Endothelial cell of hepatic sinusoid (primary cell): Measurements from ENCODE around the gene CCNL2.

ENCODE experiments used
- in situ Hi-C: cut with HindIII; loops from 2 replicates; pipeline ENCODE4 v1.10.0; 2017; ENCODE audit warnings: low sequenced_read_pairs

CCNL2 gene

DNA sequence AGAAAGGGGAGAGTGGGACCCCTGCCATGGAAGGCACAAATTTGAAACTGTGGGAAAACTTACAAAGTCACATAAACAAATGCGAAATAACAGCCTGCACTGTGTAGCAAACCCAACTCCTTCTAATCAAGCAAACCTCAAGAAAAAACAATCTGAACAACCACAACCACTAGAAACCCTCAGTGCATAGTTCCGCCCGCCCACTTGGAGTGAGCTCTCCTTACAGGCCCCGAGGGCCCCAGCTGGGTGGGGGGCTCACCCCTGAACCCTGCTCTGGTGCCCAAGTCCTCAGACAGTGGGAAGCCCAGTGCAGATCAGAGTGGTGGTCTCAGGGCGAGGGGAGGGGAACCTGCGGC, 39.8 kb downstream of the CCNL2 start:
- in situ Hi-C loops = no loop called here

DNA sequence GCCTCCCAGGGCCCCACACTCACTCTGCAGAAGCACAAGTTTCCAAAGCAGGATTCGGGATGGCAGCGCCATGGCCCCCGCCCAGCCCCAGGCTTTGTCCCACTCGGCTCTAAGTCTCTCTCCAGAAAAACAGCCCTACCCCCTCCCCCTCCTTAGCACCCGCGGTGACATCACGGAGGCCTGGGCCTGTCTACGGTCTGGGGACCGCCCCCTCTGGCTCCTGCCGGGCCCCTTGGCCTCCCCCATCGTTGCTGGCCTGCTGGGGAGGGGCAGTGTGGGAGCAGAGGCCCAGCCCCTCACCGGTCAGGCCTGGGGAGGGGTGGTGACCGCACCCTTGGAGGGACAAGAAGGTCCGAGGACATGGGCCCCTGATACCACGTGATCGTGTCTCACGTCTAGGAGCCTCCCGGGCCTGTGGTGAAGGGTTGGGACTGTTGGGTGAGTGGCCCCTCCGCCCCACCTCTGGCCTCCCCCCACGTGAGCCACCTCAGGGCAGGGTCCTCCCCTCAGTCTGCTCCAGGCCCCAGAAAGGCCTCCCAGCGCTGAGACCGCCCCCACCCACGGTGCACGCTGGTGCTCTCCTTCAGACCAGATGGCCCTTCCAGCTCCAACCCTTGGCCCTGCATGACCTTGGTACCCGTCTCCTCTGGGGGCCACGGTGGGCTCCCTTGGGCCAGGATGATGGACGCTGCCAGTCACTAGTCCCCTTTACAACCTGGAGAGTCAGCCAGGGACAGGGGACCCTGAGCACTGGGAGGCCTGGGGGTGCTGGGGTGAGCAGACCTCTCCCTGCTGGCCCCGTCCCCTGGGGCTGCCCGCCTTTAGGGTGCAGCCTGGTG, 40.5 kb downstream of the CCNL2 start, which contains the start of gene MXRA8:
Gene MXRA8 (minus strand): TSS at position 123 of the 839 bp plus-strand sequence. CDS start 51 bp downstream, at position 72.
- in situ Hi-C loops = no loop called here

DNA sequence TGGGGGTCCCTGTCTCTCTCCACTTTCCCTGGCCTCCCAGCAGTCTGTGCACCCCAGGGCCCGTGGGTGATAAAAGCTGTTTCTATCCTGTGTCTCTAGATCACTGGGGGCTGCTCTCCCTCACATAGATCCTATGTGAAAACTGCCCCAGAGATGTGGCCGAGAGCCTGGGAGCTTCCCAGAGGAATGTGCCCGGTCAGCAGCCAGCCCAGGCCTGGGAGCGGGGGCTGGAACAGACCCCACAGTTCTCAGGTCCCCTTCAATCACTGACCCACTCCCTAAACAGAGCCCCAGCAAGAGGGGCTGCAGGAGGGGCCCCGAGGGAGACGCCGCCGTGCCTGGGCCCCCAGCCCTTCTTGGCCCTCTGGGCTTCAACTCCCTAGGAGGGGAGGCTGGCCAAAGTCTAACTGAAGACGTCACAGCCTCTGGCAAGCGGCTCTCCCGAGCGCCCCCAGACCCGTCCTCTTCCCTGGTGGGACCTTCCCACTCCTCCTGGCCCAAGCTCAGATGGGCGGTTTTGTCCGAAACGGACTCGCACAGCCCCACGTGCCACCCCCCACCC, 41.2 kb downstream of the CCNL2 start:
- in situ Hi-C loops = no loop called here

DNA sequence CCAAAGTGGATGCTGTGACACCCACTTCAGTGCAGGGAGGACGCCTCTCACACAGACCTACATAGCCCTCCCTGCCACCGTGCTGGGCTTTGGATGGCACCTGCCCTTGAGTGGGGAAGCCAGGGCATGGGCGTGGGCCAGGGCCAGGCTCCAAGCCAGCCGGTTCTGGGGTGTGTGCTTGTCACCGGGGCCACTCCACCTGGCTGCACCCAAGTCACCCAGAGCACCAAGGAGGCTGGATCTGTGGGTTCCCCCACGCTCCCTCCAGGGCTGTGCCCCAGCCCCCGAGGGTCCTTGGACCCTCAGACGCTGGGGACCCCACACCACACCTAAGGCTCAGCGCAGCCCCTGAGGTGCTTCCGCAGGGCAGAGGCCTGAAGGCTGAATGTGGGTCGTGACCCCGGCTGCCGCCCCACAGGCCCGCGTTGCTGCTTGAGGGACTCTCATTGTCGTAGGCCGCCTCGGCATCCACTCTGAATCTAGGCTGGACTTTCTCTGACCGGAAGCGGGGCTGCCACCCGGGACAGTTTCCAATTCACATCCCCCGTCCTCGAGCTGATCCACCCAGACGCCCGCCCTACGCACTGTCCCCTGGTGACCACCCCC, 42.2 kb downstream of the CCNL2 start:
- in situ Hi-C loops = no loop called here

DNA sequence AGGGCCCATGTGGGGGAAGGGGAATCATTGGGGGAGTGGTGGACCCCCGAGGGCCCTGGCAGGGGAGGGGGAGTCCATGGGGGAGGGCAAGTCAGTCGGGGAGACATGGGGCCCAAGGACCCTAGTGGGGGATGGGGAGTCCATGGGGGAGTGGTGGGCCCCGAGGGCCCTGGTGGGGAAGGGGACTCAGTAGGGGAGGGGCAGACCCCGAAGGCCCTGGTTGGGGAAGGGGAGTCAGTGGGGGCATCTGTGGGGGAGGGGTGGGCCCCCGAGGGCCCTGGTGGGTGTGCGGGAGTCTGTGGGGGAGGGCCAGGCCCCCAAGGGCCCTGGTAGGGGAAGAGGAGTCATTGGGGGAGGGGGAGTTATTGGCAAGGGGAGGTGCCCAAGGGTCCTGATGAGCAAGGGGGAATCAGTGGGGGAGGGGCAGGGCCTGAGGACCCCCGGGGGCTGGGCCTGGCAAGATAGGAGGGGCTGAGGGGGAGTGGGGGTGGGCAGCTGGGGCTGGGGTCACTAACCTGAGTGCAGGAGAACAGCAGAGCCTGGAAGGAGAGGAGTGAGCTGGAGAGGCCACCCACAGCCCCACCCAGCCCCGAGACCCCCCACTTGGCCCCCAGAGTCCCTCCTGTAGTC, 42.9 kb downstream of the CCNL2 start:
- in situ Hi-C loops = no loop called here

DNA sequence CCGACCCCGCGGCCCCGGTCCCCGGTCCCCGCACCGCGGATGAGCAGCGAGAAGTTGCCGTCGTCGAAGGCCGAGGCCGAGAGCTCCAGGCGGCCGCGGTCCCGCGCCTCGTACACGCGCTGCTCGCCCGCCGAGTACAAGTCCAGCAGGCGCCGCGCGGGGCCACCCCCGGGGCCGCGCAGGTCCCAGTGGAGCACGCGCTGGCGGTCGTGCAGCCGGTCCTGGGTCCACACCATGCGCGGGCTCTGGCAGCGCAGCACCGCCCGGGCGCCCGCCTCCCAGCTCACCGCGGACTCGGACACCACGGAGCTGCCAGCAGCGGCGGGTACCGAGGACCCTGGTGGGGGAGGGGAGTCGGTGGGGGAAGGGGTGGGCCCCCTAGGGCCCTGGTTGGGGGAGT, 43.7 kb downstream of the CCNL2 start:
- in situ Hi-C loops = no loop called here

DNA sequence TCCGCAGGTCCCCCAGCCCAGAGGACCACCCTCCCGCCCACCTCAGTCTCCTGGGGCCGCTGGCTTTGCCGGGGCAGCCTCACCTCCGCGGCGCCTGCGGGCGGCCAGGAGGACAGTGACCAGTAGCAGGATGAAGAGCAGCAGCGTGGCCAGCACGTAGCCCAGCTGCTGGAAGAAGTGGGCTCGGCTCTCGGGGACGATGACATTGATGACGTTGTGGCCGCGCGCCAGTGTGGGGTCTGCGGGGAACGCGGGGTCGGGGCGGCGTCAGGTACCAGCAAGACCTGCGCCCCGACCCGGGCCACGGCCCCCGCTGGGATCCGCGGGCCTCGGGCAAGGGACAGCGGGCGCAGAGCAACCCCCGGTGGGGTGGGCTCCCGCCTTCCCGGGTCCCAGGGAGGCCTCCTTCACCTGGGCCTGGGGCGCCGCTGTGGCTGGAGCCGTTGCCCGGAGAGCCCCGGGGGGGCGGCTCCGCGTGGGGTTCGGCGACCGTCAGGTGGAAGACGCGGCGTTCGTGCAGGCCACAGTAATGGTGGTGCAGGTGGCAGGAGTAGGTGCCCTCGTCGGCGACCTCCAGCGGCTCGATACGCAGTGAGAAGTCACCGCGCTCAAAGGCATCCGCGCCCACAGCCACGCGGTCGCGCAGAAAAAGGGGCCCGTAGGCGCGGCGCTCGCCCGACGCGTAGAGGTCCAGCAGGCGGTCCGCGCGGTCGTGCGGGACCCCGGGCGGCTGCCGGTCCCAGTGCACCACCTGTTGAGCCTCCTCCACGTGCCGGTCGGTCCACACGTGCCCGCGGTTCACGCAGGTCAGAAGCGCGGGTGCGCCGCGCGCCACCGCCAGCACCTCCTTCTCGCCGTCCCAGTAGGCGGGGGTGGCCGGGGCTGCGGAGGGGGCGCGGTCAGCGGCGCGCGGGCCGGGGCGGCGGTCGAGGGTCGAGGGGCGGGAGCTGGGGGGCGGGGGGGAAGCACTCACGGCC, 44.6 kb downstream of the CCNL2 start:
- in situ Hi-C loops = no loop called here

DNA sequence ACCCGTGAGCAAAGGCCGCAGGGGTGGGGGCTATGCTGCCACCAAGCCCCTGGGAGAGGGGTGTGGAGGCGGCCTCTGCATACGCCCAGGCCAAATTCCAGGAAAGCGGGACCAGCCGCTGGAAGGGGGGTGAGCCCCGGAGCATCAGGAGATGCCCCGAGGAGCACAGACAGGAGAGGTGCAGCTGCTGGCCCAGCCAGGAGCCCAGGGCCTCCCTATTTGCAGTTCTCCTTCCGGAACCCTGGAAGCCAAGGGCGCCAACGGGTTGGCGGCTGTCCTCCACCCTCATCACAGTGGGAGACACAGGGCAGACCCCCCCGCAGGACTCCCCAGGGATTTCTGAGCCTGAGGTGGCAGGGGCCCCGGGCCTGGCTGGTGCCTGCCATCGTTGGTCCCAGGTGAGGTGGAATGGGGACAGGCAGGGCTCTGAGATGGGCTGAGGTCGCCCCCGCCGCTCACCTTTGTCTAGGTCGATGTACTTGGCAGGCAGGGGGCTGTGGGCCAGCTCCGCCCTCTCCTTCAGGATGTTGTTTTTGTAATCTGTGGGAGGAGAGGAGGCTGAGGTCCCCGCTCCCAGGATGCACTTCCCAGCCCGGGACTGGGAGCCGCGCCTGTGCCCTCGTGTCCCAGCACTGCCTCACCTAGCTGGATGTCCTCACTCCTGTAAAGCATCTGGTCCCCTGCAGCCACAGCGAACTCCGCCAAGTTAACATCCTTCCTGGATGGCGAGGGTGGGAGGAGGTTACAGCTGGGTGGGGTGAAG, 45.6 kb downstream of the CCNL2 start:
- in situ Hi-C loops = no loop called here

DNA sequence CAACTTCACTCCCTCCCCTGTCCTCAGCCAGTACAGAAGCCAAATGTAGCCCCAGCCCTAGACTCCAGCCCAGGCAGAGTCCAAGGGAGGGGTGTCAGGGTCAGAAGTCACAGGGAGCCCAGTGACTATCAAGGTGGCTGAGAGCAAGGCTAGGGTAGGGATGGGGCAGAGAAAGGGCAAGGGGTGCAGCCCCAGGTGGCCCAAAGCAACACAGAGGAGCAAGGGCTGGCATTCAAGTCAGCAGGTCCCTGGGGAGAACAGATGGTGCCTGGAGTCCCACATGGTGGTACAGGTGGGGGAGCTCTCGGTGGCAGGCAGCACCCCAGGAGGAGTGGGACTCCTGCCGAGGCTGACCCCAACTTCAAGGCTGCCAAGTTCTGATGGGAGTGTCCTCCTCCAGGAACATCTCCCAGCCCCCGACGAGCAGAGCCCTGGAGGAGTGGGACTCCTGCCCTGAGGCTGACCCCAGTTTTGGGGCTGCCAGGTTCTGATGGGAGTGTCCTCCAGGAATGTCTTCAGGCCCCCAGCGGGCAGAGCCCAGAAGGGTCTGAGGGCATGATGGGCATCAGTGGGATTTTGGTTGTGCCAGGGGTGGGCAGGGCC, 46.2 kb downstream of the CCNL2 start:
- in situ Hi-C loops = no loop called here

DNA sequence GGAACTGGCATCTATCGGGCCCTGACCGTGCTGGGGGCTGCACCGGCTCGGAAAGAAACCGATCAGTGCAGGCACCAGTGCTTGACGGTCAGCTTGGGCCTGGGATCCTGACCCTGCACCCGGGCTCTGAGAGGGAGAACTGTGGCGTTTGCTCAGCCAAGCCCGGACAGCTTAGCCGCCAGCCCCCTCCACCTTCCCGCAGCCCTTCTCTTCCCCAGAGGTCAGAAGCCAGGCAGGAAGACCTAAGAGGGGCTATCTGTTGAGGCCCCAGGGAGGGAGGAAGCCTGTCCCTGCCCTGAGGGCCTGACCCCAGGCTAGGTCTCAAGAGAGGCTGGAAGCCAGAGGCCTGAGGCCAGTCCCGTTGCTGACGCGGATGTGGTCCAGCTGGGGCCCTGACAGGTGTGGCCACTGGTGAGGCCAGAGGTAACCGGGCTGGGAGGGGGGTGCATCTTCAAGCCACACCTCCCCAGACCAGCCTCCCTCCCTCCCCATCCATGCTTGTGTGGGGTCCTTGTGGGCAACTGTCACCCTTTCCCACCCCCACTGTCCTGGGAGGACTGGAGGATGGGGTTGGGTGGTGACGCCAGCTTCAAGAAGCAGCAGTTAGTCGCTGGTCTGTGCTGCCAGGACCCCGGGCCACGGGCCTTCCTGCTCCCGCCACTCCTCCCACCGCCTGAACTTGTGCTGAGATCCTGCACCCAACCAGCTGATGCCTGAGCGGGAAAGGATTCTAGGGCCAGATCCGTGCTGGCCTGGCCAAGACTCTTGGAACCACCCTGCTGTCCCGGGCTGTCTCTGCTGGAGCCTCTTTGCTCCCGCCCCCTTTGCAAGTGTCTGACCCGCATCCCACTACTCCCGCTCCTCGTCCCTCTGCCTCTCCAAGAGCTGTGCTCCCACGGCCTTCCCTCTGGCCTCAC, 47.4 kb downstream of the CCNL2 start:
- in situ Hi-C loops = no loop called here

DNA sequence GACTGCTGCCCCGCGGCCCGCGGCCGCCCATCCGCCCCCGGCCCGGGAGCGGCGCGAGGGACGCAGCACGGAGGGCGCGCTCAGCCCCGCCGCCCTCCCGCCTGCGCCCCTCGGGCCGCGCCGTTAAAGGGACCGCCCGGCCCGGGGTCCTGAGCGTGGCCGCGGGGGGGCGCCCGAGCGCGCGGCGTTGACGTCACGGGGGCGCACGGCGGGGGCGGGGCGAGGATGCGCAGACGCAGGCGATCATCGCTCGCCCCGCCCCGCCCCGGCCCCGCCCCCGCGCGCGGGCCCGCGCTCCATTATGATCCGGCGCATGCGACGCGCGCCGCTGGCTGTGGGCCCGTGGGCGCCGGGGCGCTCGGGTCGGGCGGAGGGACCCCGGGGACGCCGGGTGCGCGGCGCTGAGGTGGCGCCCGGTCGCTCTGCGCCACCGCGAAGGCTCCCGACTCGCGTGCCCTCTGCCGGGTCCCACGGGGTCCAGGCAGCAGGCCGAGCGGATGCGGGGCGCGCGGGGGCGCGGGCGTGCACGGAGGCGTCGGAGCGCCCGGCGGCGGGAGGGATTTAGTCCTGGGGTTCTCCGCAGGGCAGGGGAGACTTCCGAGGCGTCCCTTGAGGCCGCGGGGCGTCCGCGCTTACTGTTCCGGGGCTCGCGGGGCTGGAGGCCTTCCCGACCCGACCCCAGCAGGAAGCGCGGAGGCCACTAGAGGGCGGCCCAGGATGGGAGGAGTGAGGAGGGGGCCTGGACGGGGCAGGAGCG, 49.7 kb downstream of the CCNL2 start, which contains the start of gene DVL1:
Gene DVL1 (minus strand): TSS at position 163 of the 757 bp plus-strand sequence. CDS start 353 bp downstream, outside the sequence.
- in situ Hi-C loops = no loop called here

DNA sequence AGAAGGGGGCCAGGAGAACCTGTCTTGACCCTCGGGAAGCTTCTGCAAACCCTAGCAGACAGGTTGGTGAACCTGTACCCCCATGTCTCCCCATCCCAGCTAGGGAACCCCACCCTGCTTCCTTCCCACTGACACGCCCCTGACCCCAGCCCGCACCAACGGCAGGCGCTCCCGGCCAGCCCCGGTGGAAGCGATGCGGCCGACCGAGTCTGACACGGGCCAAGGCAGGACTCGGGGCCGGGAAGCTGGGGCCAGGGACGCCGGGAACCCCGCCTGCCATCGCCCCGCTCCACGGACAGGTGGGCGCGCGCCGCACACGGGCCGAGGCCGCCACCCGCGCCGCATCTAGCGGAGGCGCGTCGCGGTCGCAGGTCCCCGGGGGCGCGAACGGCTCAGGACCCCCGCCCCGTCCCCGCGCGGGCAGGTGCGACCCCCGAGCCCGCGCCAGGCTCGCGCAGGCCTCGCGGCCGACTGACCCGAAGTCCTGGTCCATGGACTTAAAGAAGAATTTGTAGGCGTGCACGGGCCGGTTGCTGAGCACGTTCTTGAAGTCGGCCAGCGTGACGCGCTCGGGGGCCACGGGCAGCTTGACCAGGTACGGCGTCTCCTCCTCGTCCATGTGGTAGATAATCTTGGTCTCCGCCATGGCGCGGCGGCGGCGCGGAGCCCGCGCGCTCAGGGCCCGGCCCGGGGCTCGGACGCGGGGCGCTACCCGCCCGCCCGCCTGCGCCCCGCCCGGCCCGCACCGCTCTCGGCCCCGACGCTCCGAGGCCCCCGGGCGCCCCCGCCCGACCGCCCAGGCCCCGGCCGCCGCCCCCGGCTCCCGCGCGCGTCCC, 50.5 kb downstream of the CCNL2 start:
- in situ Hi-C loops = no loop called here

DNA sequence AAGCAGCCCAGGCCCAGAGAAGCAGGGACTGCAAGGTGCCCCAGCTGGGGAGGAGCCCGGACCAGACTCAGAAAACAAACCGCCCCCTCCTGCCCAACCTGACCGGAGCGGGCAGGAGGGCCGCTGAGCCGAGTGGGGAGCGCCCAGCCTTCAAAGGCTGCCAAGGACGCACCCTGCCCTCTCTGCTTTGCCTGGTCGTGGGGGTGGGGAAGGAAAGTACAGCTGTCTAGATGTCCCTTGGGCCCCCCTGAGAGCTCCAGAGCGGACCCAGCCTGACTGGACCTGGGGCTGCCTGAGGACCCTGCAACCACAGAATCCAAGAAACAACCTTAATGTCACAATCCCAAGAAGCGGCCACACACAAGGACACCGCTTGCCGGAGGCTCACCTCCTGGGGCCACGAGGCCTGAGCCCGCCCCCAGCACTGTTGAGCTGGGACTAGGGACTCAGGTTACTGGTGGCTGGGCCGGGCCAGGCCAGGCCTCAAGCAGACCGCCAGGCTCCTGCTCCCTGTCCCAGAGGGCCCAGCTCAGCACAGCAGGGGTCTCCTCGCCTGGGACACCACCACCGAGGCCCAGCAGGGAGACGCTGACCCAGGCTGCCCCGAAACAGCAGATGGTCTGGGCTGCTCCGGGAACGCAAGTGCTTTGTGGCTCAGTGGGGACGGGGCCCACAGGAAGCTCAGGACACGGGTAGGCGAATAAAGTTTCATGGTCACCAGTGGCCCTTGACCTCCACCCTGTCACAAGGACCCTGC, 51.3 kb downstream of the CCNL2 start:
- in situ Hi-C loops = no loop called here

DNA sequence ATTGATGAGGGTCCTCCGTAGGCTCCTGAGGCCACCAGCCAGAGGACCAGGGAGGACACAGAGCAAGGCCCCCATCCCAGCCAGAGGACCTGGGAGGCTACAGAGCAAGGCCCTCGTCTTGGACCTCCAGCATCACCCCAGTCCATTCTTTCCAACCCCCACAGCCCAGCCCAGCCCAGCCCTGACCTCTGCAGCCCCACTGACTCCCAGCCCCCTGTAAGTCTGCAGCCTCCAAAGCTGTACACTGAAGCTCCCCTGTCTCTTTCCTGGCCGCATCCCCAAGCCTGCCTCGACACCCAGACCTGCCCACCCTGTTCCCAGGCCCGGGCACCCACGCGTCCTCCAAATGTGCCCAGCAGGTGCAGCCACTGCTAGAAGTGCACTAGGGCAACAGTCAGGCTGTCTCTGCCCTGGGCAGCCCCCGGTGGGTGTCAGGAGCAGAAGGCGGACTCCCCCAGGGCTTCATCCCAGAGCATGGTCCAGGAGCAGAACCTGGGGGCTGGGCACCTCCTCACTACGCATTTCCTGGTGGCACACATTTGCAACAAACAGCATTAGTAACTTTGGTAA, 52.0 kb downstream of the CCNL2 start:
- in situ Hi-C loops = no loop called here

DNA sequence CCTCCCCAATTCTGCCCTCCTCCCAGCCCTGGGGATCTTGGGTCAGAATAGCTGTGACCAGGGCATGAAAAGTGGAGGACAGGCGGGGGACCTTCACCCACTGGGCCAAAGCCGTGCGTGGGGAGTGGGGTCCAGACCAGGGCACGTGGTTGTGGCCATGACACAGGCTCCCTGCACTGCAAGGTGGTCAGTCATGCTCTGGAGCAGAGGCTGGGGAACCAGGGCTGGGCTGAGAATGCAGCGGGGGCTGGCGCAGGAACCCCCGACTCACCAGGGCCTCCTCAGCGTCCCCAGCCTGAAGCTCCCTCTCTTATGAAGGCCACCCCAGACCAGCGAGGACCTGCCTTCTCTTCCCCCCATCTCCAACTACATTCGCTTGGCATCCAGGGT, 52.6 kb downstream of the CCNL2 start:
- in situ Hi-C loops = no loop called here
